OCI-LY7 (cell line): Measurements from ENCODE around the gene AUTS2. TPM values are rescaled to one million over a fixed set of nuclear protein-coding genes. Genes with fewer than 3 reads are reported as not detected.

Experiments used
- BruUV-seq: library from RNA; stranded (reverse); fragments of 400-500 nt; replicated peaks from 2 replicates; lab custom pipeline; 2021; lab: Mats Ljungman, UMichigan
- CTCF ChIA-PET: fragments of 300-600 bp; sonication (Branson Sonifier 250); formaldehyde crosslinking; loops from one replicate; lab custom pipeline; 2022; ENCODE audit warnings: antibody characterized with exemption; ENCODE audit not compliant: unreplicated experiment; lab: Charles Lee
- POLR2A ChIA-PET: fragments of 300-600 bp; sonication (Branson Sonifier 250); formaldehyde crosslinking; loops from one replicate; lab custom pipeline; 2022; ENCODE audit warnings: antibody characterized with exemption; lab: Charles Lee
- DNase-seq: peaks from one replicate; pipeline ENCODE4 v3.0.0-alpha.2; 2015; ENCODE audit warnings: low spot score
- H2AFZ ChIP-seq: fragments of 200-600 bp; sonication (generic), shearing (Covaris generic); 2 replicates; pipeline ENCODE4 v1.6.1; 2014; ENCODE audit warnings: mild to moderate bottlenecking, antibody characterized with exemption, low read length, moderate library complexity
- H3K27ac ChIP-seq: fragments of 200-600 bp; sonication (generic); 2 replicates; pipeline ENCODE4 v1.5.1; 2014; ENCODE audit warnings: mixed run types, low read depth, mild to moderate bottlenecking, moderate library complexity, low read length, inconsistent platforms; ENCODE audit not compliant: poor library complexity, severe bottlenecking
- H3K36me3 ChIP-seq: fragments of 200-600 bp; sonication (generic); 2 replicates; pipeline ENCODE4 v1.6.1; 2014; ENCODE audit warnings: mild to moderate bottlenecking, antibody characterized with exemption, low read length, moderate library complexity, mixed read lengths; ENCODE audit not compliant: insufficient read depth
- H3K4me1 ChIP-seq: fragments of 200-600 bp; sonication (generic); 2 replicates; pipeline ENCODE4 v1.5.1; 2014; ENCODE audit warnings: mild to moderate bottlenecking, low read length; ENCODE audit not compliant: insufficient read depth, poor library complexity, severe bottlenecking
- H3K4me2 ChIP-seq: fragments of 200-600 bp; sonication (generic); 2 replicates; pipeline ENCODE4 v1.6.1; 2014; ENCODE audit warnings: mild to moderate bottlenecking, low read length
- H3K4me3 ChIP-seq: fragments of 200-600 bp; sonication (generic); 2 replicates; pipeline ENCODE4 v1.5.1; 2014; ENCODE audit warnings: mild to moderate bottlenecking, low read depth, low read length; ENCODE audit not compliant: poor library complexity, severe bottlenecking
- H3K79me2 ChIP-seq: fragments of 200-600 bp; sonication (generic); 2 replicates; pipeline ENCODE4 v1.6.1; 2016; ENCODE audit warnings: low read depth, mild to moderate bottlenecking, low read length, moderate library complexity, mixed read lengths; ENCODE audit not compliant: insufficient read depth
- H3K9me2 ChIP-seq: fragments of 200-600 bp; sonication (generic); 2 replicates; pipeline ENCODE4 v1.6.1; 2016; ENCODE audit warnings: mild to moderate bottlenecking, low read length, mixed read lengths; ENCODE audit not compliant: insufficient read depth
- H3K9me3 ChIP-seq: fragments of 200-600 bp; sonication (generic); 2 replicates; pipeline ENCODE4 v1.6.1; 2014; ENCODE audit warnings: mild to moderate bottlenecking, mixed run types, low read length, mixed read lengths
- H4K20me1 ChIP-seq: fragments of 200-600 bp; sonication (generic); 2 replicates; pipeline ENCODE4 v1.6.1; 2014; ENCODE audit warnings: mild to moderate bottlenecking, antibody characterized with exemption, low read length, moderate library complexity, mixed read lengths; ENCODE audit not compliant: insufficient read depth
- CTCF ChIP-seq: fragments of 200-600 bp; sonication (generic); conservative IDR thresholded peaks from 2 replicates; pipeline ENCODE4 v1.5.1; 2014; ENCODE audit warnings: mild to moderate bottlenecking, antibody characterized with exemption, low read length, moderate library complexity, mixed read lengths
- EZH2phosphoT487 ChIP-seq: fragments of 200-600 bp; sonication (generic); IDR thresholded peaks from 2 replicates; pipeline ENCODE4 v1.6.1; 2018; ENCODE audit warnings: low read depth, borderline replicate concordance, mild to moderate bottlenecking, mixed run types, antibody characterized with exemption, low read length, moderate library complexity, mixed read lengths
- intact Hi-C: fragments of 100-400 bp; cut with micrococcal nuclease; formaldehyde crosslinking; loops from one replicate; pipeline ENCODE4 v1.10.0; 2022; ENCODE audit not compliant: unreplicated experiment
- total RNA-seq, 2 experiments: library from RNA; depleted of rRNA in 1 of 2; stranded (reverse); fragments of >200 nt in 1 of 2; shearing (Covaris generic) in 1 of 2; gene quantifications; 2 replicates each; pipeline ENCODE4 v1.2.3, GENCODE V29; 2014 to 2022

The AUTS2 gene
- total RNA-seq, 2 experiments from 2014 or later: 37.9 to 78.5 TPM

GRCh38 chr7:70037171-70037933 is 439.1 kb downstream of the AUTS2 start:
- H3K36me3 ChIP-seq: no peaks in the 10 kb centered on the region; the same call in 1 of the 2 replicates
- no peaks in the 10 kb centered on the region for H4K20me1 ChIP-seq
- no peak overlapping the region for H3K27ac ChIP-seq
- BruUV-seq: no TSS peak
- peaks cover 18% of the 10 kb centered on the region for H3K4me1 ChIP-seq
- POLR2A ChIA-PET: interaction anchor here (1.0 to 1.3 kb wide), 3 partner anchors 23 to 960 kb away, joined by 3 to 6 read pairs (median 5); no protein-coding TSS in a partner anchor
- no peak for TF ChIP-seq CTCF
- no peak for TF ChIP-seq EZH2phosphoT487
- DNase-seq: no peak
- CTCF ChIA-PET: no interaction called here
- H3K4me3 ChIP-seq: no peak overlapping the region
- no peaks in the 10 kb centered on the region for H3K79me2 ChIP-seq
- no peak overlapping the region for H3K4me2 ChIP-seq
- H2AFZ ChIP-seq: no peak overlapping the region
- intact Hi-C loops: loop anchor here (5.0 to 10.0 kb wide), 2 partner anchors 210 to 343 kb away; no protein-coding TSS in a partner anchor
- H3K9me2 ChIP-seq: no peaks in the 10 kb centered on the region
- H3K9me3 ChIP-seq: peaks cover 7% of the 10 kb centered on the region; the same call in 1 of the 2 replicates

- no peak overlapping the region for H3K4me3 ChIP-seq
- no peaks in the 10 kb centered on the region for H3K79me2 ChIP-seq
- ChIA-PET POLR2A (interaction anchor here (1.3 kb wide), 1 partner anchor 354 kb away, joined by 3 read pairs; no protein-coding TSS in a partner anchor), CTCF (no interaction called here)
- no peaks in the 10 kb centered on the region for H3K9me3 ChIP-seq
- H3K4me1 ChIP-seq: peaks cover 12% of the 10 kb centered on the region
- DNase-seq: no peak
- no peaks in the 10 kb centered on the region for H4K20me1 ChIP-seq
- no peak overlapping the region for H2AFZ ChIP-seq
- no TSS peak for BruUV-seq
- H3K27ac ChIP-seq: no peak overlapping the region
- H3K4me2 ChIP-seq: no peak overlapping the region
- no peaks in the 10 kb centered on the region for H3K36me3 ChIP-seq
- intact Hi-C loops: loop anchor here (2.0 to 5.0 kb wide), 2 partner anchors 147 to 657 kb away; no protein-coding TSS in a partner anchor
- TF ChIP-seq EZH2phosphoT487: no peak
- no peak for TF ChIP-seq CTCF
- no peaks in the 10 kb centered on the region for H3K9me2 ChIP-seq
These were observed 441.8 kb downstream of the AUTS2 start for GRCh38 chr7:70040051-70040450.
